Measurements from ENCODE around the gene ATG12. TPM values are rescaled to one million over a fixed set of nuclear protein-coding genes. Genes with fewer than 3 reads are reported as not detected.
"Not testable (repeated sequence)": the region's sequence is repeated elsewhere in the genome, so short reads cannot be mapped to it uniquely, and the experiment has no call there.

The ATG12 gene
- total RNA-seq, 2 experiments from 2014 or later, result 37.2 to 37.8 TPM

DNA sequence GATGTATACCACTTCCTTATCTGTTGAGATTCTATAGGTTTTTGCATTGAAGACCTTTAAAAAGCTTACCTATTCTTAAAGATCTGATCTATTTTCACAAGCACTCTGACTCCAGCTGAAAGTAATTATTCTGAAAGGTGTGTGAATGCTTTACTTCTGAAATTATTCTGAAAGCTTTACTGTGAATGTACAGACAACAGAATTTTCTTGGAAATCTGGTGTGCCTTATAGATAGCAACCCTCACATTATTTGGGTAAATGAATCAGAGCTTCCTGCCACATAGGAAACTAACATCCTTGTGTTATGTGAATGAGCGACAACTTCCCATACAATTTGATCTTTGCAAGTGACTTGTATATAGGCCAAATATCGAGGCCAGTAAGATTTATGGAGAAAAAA lies 31.4 kb downstream of the ATG12 start:
- Mint-ChIP-seq H3K9me3 (no peaks in the 10 kb centered on the region), H3K4me3 (no peak overlapping the region), H3K36me3 (ENCODE audit: low read depth) (no peaks in the 10 kb centered on the region), H3K27ac (no peak overlapping the region), H3K27me3 (peaks cover 40% of the 10 kb centered on the region), H3K4me1 (ENCODE audit: low read depth) (peaks cover 45% of the 10 kb centered on the region)
- peak; percentile 52 for ATAC-seq
- ChIA-PET CTCF (interaction anchor here (2.4 to 2.8 kb wide), 2 partner anchors 9 to 174 kb away, joined by 9 to 11 read pairs; no protein-coding TSS in a partner anchor), POLR2A (no interaction called here)
- intact Hi-C loops (cut with micrococcal nuclease), result no loop called here
- TF ChIP-seq, protein P1, sequence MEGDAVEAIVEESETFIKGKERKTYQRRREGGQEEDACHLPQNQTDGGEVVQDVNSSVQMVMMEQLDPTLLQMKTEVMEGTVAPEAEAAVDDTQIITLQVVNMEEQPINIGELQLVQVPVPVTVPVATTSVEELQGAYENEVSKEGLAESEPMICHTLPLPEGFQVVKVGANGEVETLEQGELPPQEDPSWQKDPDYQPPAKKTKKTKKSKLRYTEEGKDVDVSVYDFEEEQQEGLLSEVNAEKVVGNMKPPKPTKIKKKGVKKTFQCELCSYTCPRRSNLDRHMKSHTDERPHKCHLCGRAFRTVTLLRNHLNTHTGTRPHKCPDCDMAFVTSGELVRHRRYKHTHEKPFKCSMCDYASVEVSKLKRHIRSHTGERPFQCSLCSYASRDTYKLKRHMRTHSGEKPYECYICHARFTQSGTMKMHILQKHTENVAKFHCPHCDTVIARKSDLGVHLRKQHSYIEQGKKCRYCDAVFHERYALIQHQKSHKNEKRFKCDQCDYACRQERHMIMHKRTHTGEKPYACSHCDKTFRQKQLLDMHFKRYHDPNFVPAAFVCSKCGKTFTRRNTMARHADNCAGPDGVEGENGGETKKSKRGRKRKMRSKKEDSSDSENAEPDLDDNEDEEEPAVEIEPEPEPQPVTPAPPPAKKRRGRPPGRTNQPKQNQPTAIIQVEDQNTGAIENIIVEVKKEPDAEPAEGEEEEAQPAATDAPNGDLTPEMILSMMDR (IDR thresholded peaks at IDR 0.05), result no peak
- DNase-seq, result no peak

DNA sequence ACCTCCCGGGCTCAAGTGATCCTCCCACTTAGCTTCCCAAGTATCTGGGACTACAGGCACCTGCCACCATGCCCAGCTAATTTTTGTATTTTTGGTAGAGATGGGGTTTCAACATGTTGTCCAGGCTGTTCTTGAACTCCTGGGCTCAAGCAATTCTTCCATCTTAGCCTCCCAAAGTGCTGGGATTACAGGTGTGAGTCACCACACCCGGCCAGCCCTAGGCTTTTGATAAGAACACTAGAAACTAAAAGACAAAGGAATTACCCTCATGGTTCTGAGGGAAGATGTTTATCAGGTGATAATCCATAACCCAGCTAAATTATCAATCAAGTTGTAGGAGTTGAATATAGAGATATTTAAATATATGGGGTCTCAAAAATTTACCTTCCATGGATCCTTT lies 33.3 kb downstream of the ATG12 start:
- CTCF ChIA-PET, result interaction anchor here (2.4 kb wide), 1 partner anchor 11 kb away, joined by 11 read pairs; no protein-coding TSS in a partner anchor
- H3K36me3 Mint-ChIP-seq (ENCODE audit: low read depth); DNase-seq; H3K27ac Mint-ChIP-seq; POLR2A ChIA-PET; intact Hi-C loops (cut with micrococcal nuclease); ATAC-seq; H3K4me3 Mint-ChIP-seq; H3K9me3 Mint-ChIP-seq: not testable (repeated sequence)
- H3K4me1 Mint-ChIP-seq (ENCODE audit: low read depth), result peaks cover 33% of the 10 kb centered on the region
- peaks cover 25% of the 10 kb centered on the region for H3K27me3 Mint-ChIP-seq

DNA sequence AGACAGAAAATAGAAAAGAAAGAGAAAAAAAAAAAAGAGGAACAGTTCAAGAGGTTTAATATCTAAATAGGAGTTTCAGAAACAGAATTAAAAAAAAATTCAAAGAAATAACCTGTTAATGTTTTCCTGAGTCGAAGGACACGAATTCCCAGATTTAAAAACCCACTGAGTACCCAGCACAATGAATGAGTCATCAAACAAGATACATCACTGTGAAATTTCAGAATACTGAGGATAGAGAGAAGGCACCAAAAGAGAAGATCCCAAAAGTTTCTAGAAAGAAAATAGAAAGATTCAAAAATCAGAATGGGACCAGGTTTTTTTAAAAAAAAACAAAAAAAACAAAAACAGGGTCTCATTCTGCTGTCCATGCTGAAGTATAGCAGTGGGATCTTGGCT lies 33.7 kb downstream of the ATG12 start:
- ATAC-seq (no peak), DNase-seq (no peak)
- Mint-ChIP-seq H3K27me3 (peaks cover 23% of the 10 kb centered on the region), H3K9me3 (no peaks in the 10 kb centered on the region), H3K36me3 (ENCODE audit: low read depth) (no peaks in the 10 kb centered on the region), H3K27ac (peak overlapping the region; percentile 6), H3K4me3 (no peak overlapping the region), H3K4me1 (ENCODE audit: low read depth) (peaks cover 33% of the 10 kb centered on the region)
- intact Hi-C loops (cut with micrococcal nuclease), result no loop called here
- CTCF ChIA-PET, result no interaction called here
- POLR2A ChIA-PET, result no interaction called here
- TF ChIP-seq, protein P1 (IDR thresholded peaks at IDR 0.05), result no peak

GRCh38 chr5:115806986-115807653 lies 34.2 kb downstream of the ATG12 start:
- no peaks in the 10 kb centered on the region for H3K9me3 Mint-ChIP-seq
- CTCF ChIA-PET, result interaction anchor here (0.7 to 1.1 kb wide), 2 partner anchors 9 to 171 kb away, joined by 3 read pairs; no protein-coding TSS in a partner anchor
- H3K27me3 Mint-ChIP-seq, result peaks cover 18% of the 10 kb centered on the region
- intact Hi-C loops (cut with micrococcal nuclease), result no loop called here
- H3K27ac Mint-ChIP-seq, result peak overlapping the region; percentile 6
- peaks cover 33% of the 10 kb centered on the region for H3K4me1 Mint-ChIP-seq (ENCODE audit: low read depth)
- no peak for ATAC-seq
- no peak overlapping the region for H3K4me3 Mint-ChIP-seq
- TF ChIP-seq, protein P1 (IDR thresholded peaks at IDR 0.05), result no peak
- POLR2A ChIA-PET, result no interaction called here
- no peak for DNase-seq
- H3K36me3 Mint-ChIP-seq (ENCODE audit: low read depth), result no peaks in the 10 kb centered on the region

DNA sequence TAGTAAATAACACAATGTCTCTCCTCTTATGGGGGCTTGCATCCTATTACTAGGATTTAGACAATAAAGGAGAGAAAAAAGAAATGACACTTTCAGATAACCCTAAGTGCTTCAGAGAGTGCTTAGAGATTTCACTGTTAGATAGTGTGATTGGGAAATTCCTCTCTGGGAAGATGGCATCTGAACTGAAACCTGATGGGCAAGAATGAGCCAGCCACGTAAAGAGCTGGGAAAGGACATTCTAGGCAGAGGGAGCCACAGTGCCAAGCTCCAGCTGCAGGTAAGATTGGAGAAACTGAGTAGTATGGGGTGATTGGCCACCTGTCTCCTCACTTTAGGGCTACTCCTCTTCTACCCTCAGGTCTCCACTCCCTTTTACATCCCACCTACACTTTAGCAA lies 39.4 kb downstream of the ATG12 start:
- ChIA-PET CTCF (no interaction called here), POLR2A (no interaction called here)
- Mint-ChIP-seq H3K4me1 (ENCODE audit: low read depth) (peaks cover 4% of the 10 kb centered on the region), H3K36me3 (ENCODE audit: low read depth) (no peaks in the 10 kb centered on the region), H3K4me3 (no peak overlapping the region), H3K9me3 (no peaks in the 10 kb centered on the region), H3K27ac (no peak overlapping the region), H3K27me3 (peaks cover 7% of the 10 kb centered on the region)
- no peak for DNase-seq
- intact Hi-C loops (cut with micrococcal nuclease), result no loop called here
- TF ChIP-seq, protein P1 (IDR thresholded peaks at IDR 0.05), result no peak
- ATAC-seq, result no peak

Measured in activated CD8-positive, alpha-beta T cell treated with anti-CD3 and anti-CD28 coated beads for 36 hours (primary cell).